ENCODE results near the gene KCNQ1OT1.

DNA sequence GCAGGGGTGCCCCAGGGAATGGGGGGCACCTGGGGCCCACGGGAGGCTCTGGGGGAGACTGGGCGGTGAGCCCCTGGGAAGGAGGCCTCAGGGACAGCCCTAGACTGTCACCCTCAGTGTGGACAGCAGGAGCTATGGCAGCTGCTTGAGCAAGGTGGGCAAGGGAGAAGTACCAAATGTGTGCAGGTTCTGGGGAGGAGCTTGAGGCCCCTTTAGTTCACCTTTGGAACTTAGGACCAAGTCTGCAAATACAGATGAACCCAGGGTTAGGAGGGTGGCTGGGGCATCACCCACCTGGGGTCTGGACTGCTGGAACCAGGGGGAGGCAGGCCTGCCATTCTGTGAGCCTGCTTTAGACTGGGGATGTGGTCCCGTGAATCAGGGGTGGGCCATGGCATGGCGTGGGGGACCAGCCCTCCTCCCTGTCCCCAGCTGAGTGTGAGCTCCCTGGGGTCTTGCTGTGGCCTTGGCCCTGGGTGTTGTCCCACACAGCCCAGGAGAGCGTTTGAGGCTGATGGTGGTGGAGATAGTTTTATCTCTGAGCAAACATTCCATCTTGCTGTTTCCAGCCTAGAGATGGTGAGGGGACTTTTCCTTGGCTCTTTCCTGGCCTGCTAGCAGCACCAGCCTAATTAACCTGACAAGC, 132.6 kb downstream of the KCNQ1OT1 start:
- TF ChIP-seq, protein P1, sequence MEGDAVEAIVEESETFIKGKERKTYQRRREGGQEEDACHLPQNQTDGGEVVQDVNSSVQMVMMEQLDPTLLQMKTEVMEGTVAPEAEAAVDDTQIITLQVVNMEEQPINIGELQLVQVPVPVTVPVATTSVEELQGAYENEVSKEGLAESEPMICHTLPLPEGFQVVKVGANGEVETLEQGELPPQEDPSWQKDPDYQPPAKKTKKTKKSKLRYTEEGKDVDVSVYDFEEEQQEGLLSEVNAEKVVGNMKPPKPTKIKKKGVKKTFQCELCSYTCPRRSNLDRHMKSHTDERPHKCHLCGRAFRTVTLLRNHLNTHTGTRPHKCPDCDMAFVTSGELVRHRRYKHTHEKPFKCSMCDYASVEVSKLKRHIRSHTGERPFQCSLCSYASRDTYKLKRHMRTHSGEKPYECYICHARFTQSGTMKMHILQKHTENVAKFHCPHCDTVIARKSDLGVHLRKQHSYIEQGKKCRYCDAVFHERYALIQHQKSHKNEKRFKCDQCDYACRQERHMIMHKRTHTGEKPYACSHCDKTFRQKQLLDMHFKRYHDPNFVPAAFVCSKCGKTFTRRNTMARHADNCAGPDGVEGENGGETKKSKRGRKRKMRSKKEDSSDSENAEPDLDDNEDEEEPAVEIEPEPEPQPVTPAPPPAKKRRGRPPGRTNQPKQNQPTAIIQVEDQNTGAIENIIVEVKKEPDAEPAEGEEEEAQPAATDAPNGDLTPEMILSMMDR (IDR thresholded peaks at IDR 0.05) = no peak
- no peak for TF ChIP-seq POLR2A (IDR thresholded peaks at IDR 0.05)

Measured in adrenal gland (tissue), 5 donors.